OCI-LY3 (cell line): Measurements from ENCODE around the gene NOXA1.

Source experiments
- H2AFZ ChIP-seq: fragments of 200-600, 300-600 bp; shearing (Covaris generic); 2 replicates; pipeline ENCODE4 v1.6.0; 2014; ENCODE audit warnings: antibody characterized with exemption, low read depth, low read length
- H3K27ac ChIP-seq: fragments of 200-600, 300-600 bp; sonication (generic); 2 replicates; pipeline ENCODE4 v1.5.1; 2014; ENCODE audit warnings: mild to moderate bottlenecking, low read length, moderate library complexity, mixed read lengths
- H3K27me3 ChIP-seq: fragments of 200-600, 300-600 bp; sonication (generic); 2 replicates; pipeline ENCODE4 v1.6.1; 2014; ENCODE audit warnings: low read depth, low read length, mixed read lengths
- H3K36me3 ChIP-seq: fragments of 200-600, 300-600 bp; sonication (generic); replicated peaks from 2 replicates; pipeline ENCODE3; 2014; ENCODE audit warnings: low read depth, low read length, mixed read lengths
- H3K4me1 ChIP-seq: fragments of 300-600, 200-600 bp; sonication (generic); 2 replicates; pipeline ENCODE4 v1.6.1; 2014; ENCODE audit warnings: low read length, mixed read lengths
- H3K4me2 ChIP-seq: fragments of 200-600, 300-600 bp; sonication (generic); 2 replicates; pipeline ENCODE4 v1.6.1; 2014; ENCODE audit warnings: low read length, mixed read lengths
- H3K4me3 ChIP-seq: fragments of 300-600, 200-600 bp; sonication (generic); 2 replicates; pipeline ENCODE4 v1.5.1; 2014; ENCODE audit warnings: antibody characterized with exemption, mild to moderate bottlenecking, low read length, moderate library complexity
- H3K79me2 ChIP-seq: fragments of 300-600, 200-600 bp; shearing (Covaris generic); 2 replicates; pipeline ENCODE4 v1.6.1; 2014; ENCODE audit warnings: mild to moderate bottlenecking, low read length, mixed read lengths
- H3K9ac ChIP-seq: fragments of 300-600, 200-600 bp; shearing (Covaris generic); 2 replicates; pipeline ENCODE4 v1.6.0; 2014; ENCODE audit warnings: mild to moderate bottlenecking, low read length, moderate library complexity
- H3K9me3 ChIP-seq: fragments of 200-600, 300-600 bp; shearing (Covaris generic); 2 replicates; pipeline ENCODE4 v1.6.1; 2014; ENCODE audit warnings: low read length, mixed read lengths; ENCODE audit not compliant: insufficient read depth
- H4K20me1 ChIP-seq: fragments of 200-600, 300-600 bp; sonication (generic); 2 replicates; pipeline ENCODE4 v1.6.1; 2016; ENCODE audit warnings: low read length, mixed read lengths; ENCODE audit not compliant: insufficient read depth
- CTCF ChIP-seq: fragments of 200-600, 300-600 bp; sonication (generic); IDR thresholded peaks from 2 replicates; pipeline ENCODE4 v1.5.1; 2014; ENCODE audit warnings: antibody characterized with exemption, low read length, low read depth
- EZH2phosphoT487 ChIP-seq: fragments of 200-600 bp; shearing (Covaris generic); IDR thresholded peaks from 2 replicates; pipeline ENCODE4 v1.6.1; 2018; ENCODE audit warnings: antibody characterized with exemption, mixed run types, low read depth

NOXA1 gene

GRCh38 chr9:137435980-137436760 is 13.0 kb downstream of the NOXA1 start:
- Histone ChIP-seq H3K36me3 (no peaks in the 10 kb centered on the region), H3K4me1 (no peaks in the 10 kb centered on the region), H3K4me3 (no peak overlapping the region), H3K27ac (no peak overlapping the region), H2AFZ (no peak overlapping the region), H3K4me2 (no peak overlapping the region), H3K27me3 (no peaks in the 10 kb centered on the region), H4K20me1 (no peaks in the 10 kb centered on the region), H3K79me2 (no peaks in the 10 kb centered on the region), H3K9me3 (no peaks in the 10 kb centered on the region), H3K9ac (no peak overlapping the region)
- TF ChIP-seq EZH2phosphoT487, result no peak
- TF ChIP-seq CTCF, result no peak

- no peak for TF ChIP-seq CTCF
- H3K9ac ChIP-seq, result no peak overlapping the region
- no peaks in the 10 kb centered on the region for H3K9me3 ChIP-seq
- H3K79me2 ChIP-seq, result no peaks in the 10 kb centered on the region
- no peaks in the 10 kb centered on the region for H3K36me3 ChIP-seq
- no peak overlapping the region for H2AFZ ChIP-seq
- no peaks in the 10 kb centered on the region for H4K20me1 ChIP-seq
- H3K4me2 ChIP-seq, result no peak overlapping the region
- H3K27me3 ChIP-seq, result no peaks in the 10 kb centered on the region
- no peak overlapping the region for H3K27ac ChIP-seq
- H3K4me3 ChIP-seq, result no peak overlapping the region
- no peaks in the 10 kb centered on the region for H3K4me1 ChIP-seq
Measured at GRCh38 chr9:137436761-137437600, 13.8 kb downstream of the NOXA1 start.

GRCh38 chr9:137437691-137438590 is 14.7 kb downstream of the NOXA1 start:
- TF ChIP-seq CTCF, result no peak
- no peak for TF ChIP-seq EZH2phosphoT487
- Histone ChIP-seq H3K27ac (no peak overlapping the region), H3K4me2 (no peak overlapping the region), H3K27me3 (no peaks in the 10 kb centered on the region), H2AFZ (no peak overlapping the region), H3K36me3 (no peaks in the 10 kb centered on the region), H3K9me3 (no peaks in the 10 kb centered on the region), H3K79me2 (no peaks in the 10 kb centered on the region), H3K4me1 (no peaks in the 10 kb centered on the region), H3K9ac (no peak overlapping the region), H3K4me3 (no peak overlapping the region), H4K20me1 (no peaks in the 10 kb centered on the region)
